GM18517 (cell line): Measurements from ENCODE around the gene FOXP1.

Experiments used
- ATAC-seq: cut with Tn5 transposase; IDR thresholded peaks from one replicate; pipeline ENCODE4 v1.9.1; 2021; ENCODE audit warnings: mild to moderate bottlenecking, moderate library complexity; ENCODE audit not compliant: unreplicated experiment

The FOXP1 gene

GRCh38 chr3:71406972-71407810 is 176.3 kb downstream of the FOXP1 start:
- ATAC-seq, result no peak

- no peak for ATAC-seq
Measured at GRCh38 chr3:71402911-71403310, 180.6 kb downstream of the FOXP1 start.

GRCh38 chr3:71402280-71402679 is 181.2 kb downstream of the FOXP1 start:
- no peak for ATAC-seq

GRCh38 chr3:71401695-71402231 is 181.8 kb downstream of the FOXP1 start:
- no peak for ATAC-seq

- no peak for ATAC-seq
Measured at GRCh38 chr3:71400986-71401451, 182.5 kb downstream of the FOXP1 start.

- no peak for ATAC-seq
Measured at GRCh38 chr3:71399478-71399877, 184.1 kb downstream of the FOXP1 start.

- ATAC-seq, result no peak
Measured at GRCh38 chr3:71398157-71398836, 185.2 kb downstream of the FOXP1 start.

GRCh38 chr3:71397726-71398125 is 185.8 kb downstream of the FOXP1 start:
- ATAC-seq, result no peak

- ATAC-seq, result no peak
Measured at GRCh38 chr3:71397046-71397445, 186.5 kb downstream of the FOXP1 start.

- no peak for ATAC-seq
Measured at GRCh38 chr3:71395927-71396695, 187.4 kb downstream of the FOXP1 start.

- ATAC-seq, result no peak
Measured at GRCh38 chr3:71395470-71395869, 188.1 kb downstream of the FOXP1 start.

GRCh38 chr3:71393745-71394144 is 189.8 kb downstream of the FOXP1 start:
- no peak for ATAC-seq

- peak; percentile 57 for ATAC-seq
Measured at GRCh38 chr3:71393093-71393492, 190.4 kb downstream of the FOXP1 start.

- peak; percentile 90 for ATAC-seq
Measured at GRCh38 chr3:71392251-71392650, 191.3 kb downstream of the FOXP1 start.

GRCh38 chr3:71391361-71391760 is 192.2 kb downstream of the FOXP1 start:
- no peak for ATAC-seq

- ATAC-seq, result no peak
Measured at GRCh38 chr3:71389911-71390573, 193.5 kb downstream of the FOXP1 start.

- ATAC-seq, result no peak
Measured at GRCh38 chr3:71389191-71389590, 194.3 kb downstream of the FOXP1 start.

GRCh38 chr3:71388535-71389120 is 194.9 kb downstream of the FOXP1 start:
- ATAC-seq, result no peak

GRCh38 chr3:71387586-71387985 is 195.9 kb downstream of the FOXP1 start:
- ATAC-seq, result no peak
